ENCODE measurements around the gene CAB39. TPM values are rescaled to one million over a fixed set of nuclear protein-coding genes. Genes with fewer than 3 reads are reported as not detected.

The CAB39 gene
- total RNA-seq, 1 experiment from 2014 or later = 88.7 TPM

- Mint-ChIP-seq H3K27ac (ENCODE audit: unreplicated experiment) (no peak overlapping the region), H3K9me3 (ENCODE audit: low read depth, unreplicated experiment) (peaks cover 27% of the 10 kb centered on the region), H3K36me3 (ENCODE audit: insufficient read depth, unreplicated experiment) (peaks cover 66% of the 10 kb centered on the region), H3K27me3 (ENCODE audit: unreplicated experiment) (no peaks in the 10 kb centered on the region), H3K4me1 (ENCODE audit: low read depth, unreplicated experiment) (peaks cover 25% of the 10 kb centered on the region), H3K4me3 (ENCODE audit: low read depth, unreplicated experiment) (no peak overlapping the region)
- DNase-seq = no peak
- no peak for TF ChIP-seq CTCF (IDR thresholded peaks at IDR 0.05; ENCODE audit: unreplicated experiment)
- no TSS peak for BruUV-seq (replicated peaks)
- intact Hi-C loops (cut with micrococcal nuclease; ENCODE audit: unreplicated experiment) = loop anchor here (10.0 kb wide), 1 partner anchor 366 kb away; no protein-coding TSS in a partner anchor
- CTCF ChIA-PET = no interaction called here
These were observed 78.3 kb downstream of the CAB39 start for GRCh38 chr2:230790981-230791380.

- Mint-ChIP-seq H3K4me3 (ENCODE audit: low read depth, unreplicated experiment) (peak overlapping the region; percentile 67), H3K36me3 (ENCODE audit: insufficient read depth, unreplicated experiment) (peaks cover 44% of the 10 kb centered on the region), H3K27ac (ENCODE audit: unreplicated experiment) (peak overlapping the region; percentile 97), H3K4me1 (ENCODE audit: low read depth, unreplicated experiment) (peaks cover 25% of the 10 kb centered on the region), H3K9me3 (ENCODE audit: low read depth, unreplicated experiment) (peaks cover 13% of the 10 kb centered on the region), H3K27me3 (ENCODE audit: unreplicated experiment) (no peaks in the 10 kb centered on the region)
- no peak for TF ChIP-seq CTCF (IDR thresholded peaks at IDR 0.05; ENCODE audit: unreplicated experiment)
- TSS peak; percentile 95 for BruUV-seq (replicated peaks)
- peak; percentile 76 for DNase-seq
- CTCF ChIA-PET = interaction anchor here (0.5 to 2.6 kb wide), 11 partner anchors 12 to 886 kb away, joined by 3 to 17 read pairs (median 4); no protein-coding TSS in a partner anchor
- intact Hi-C loops (cut with micrococcal nuclease; ENCODE audit: unreplicated experiment) = loop anchor here (2.0 to 10.0 kb wide), 3 partner anchors 13 to 369 kb away; no protein-coding TSS in a partner anchor
These were observed 81.1 kb downstream of the CAB39 start for GRCh38 chr2:230793572-230794359.

- H3K27me3 Mint-ChIP-seq (ENCODE audit: unreplicated experiment) = no peaks in the 10 kb centered on the region
- peak overlapping the region; percentile 97 for H3K27ac Mint-ChIP-seq (ENCODE audit: unreplicated experiment)
- intact Hi-C loops (cut with micrococcal nuclease; ENCODE audit: unreplicated experiment) = loop anchor here (2.0 to 10.0 kb wide), 3 partner anchors 14 to 370 kb away; no protein-coding TSS in a partner anchor
- H3K4me1 Mint-ChIP-seq (ENCODE audit: low read depth, unreplicated experiment) = peaks cover 25% of the 10 kb centered on the region
- TF ChIP-seq CTCF (IDR thresholded peaks at IDR 0.05; ENCODE audit: unreplicated experiment) = no peak
- CTCF ChIA-PET = interaction anchor here (0.6 to 2.6 kb wide), 9 partner anchors 13 to 92 kb away, joined by 3 to 17 read pairs (median 4); no protein-coding TSS in a partner anchor
- H3K36me3 Mint-ChIP-seq (ENCODE audit: insufficient read depth, unreplicated experiment) = peaks cover 46% of the 10 kb centered on the region
- peak overlapping the region; percentile 67 for H3K4me3 Mint-ChIP-seq (ENCODE audit: low read depth, unreplicated experiment)
- H3K9me3 Mint-ChIP-seq (ENCODE audit: low read depth, unreplicated experiment) = peaks cover 9% of the 10 kb centered on the region
- BruUV-seq (replicated peaks) = TSS peak; percentile 18
- peak; percentile 84 for DNase-seq
These were observed 81.9 kb downstream of the CAB39 start for GRCh38 chr2:230794497-230794896.

- Mint-ChIP-seq H3K27ac (ENCODE audit: unreplicated experiment) (no peak overlapping the region), H3K36me3 (ENCODE audit: insufficient read depth, unreplicated experiment) (peaks cover 47% of the 10 kb centered on the region), H3K4me3 (ENCODE audit: low read depth, unreplicated experiment) (no peak overlapping the region), H3K9me3 (ENCODE audit: low read depth, unreplicated experiment) (peaks cover 5% of the 10 kb centered on the region), H3K4me1 (ENCODE audit: low read depth, unreplicated experiment) (peaks cover 25% of the 10 kb centered on the region), H3K27me3 (ENCODE audit: unreplicated experiment) (no peaks in the 10 kb centered on the region)
- no peak for DNase-seq
- no TSS peak for BruUV-seq (replicated peaks)
- TF ChIP-seq CTCF (IDR thresholded peaks at IDR 0.05; ENCODE audit: unreplicated experiment) = no peak
- intact Hi-C loops (cut with micrococcal nuclease; ENCODE audit: unreplicated experiment) = loop anchor here (2.0 to 10.0 kb wide), 3 partner anchors 15 to 371 kb away; no protein-coding TSS in a partner anchor
- CTCF ChIA-PET = interaction anchor here (1.3 kb wide), 1 partner anchor 29 kb away, joined by 4 read pairs; no protein-coding TSS in a partner anchor
These were observed 83.2 kb downstream of the CAB39 start for GRCh38 chr2:230795856-230796255.
